Caco-2 (cell line): ENCODE data around the gene LRRC74A. TPM values are rescaled to one million over a fixed set of nuclear protein-coding genes. Genes with fewer than 3 reads are reported as not detected.

Source experiments
- BruUV-seq: library from RNA; stranded (reverse); fragments of 400-500 nt; replicated peaks from 2 replicates; lab custom pipeline; 2021; lab: Mats Ljungman, UMichigan
- CTCF ChIA-PET: fragments of 300-600 bp; sonication (Branson Sonifier 250); formaldehyde crosslinking; loops from one replicate; lab custom pipeline; 2022; ENCODE audit warnings: antibody characterized with exemption; lab: Charles Lee
- POLR2A ChIA-PET: fragments of 300-600 bp; sonication (Branson Sonifier 250); formaldehyde crosslinking; loops from one replicate; lab custom pipeline; 2022; ENCODE audit warnings: antibody characterized with exemption; lab: Charles Lee
- DNase-seq, 2 experiments: peaks; one replicate each; pipeline versions ENCODE4 v3.0.0 to v3.0.0-alpha.2; 2020 to 2022
- H3K27me3 ChIP-seq: replicated peaks from 2 replicates; pipeline ENCODE4 v1.6.0; 2011; ENCODE audit warnings: low read length; ENCODE audit not compliant: control insufficient read depth, insufficient read depth
- H3K36me3 ChIP-seq: 2 replicates; pipeline ENCODE4 v1.5.1; 2011; ENCODE audit warnings: low read length; ENCODE audit not compliant: control insufficient read depth, insufficient read depth
- H3K4me1 ChIP-seq: fragments of 250-450 bp; sonication (Bioruptor Pico); 2 replicates; pipeline ENCODE4 v1.5.1; 2020; ENCODE audit warnings: mild to moderate bottlenecking
- H3K4me3 ChIP-seq: 2 replicates; pipeline ENCODE4 v1.5.1; 2011; ENCODE audit warnings: low read depth, mild to moderate bottlenecking, control low read depth, low read length
- H3K9me3 ChIP-seq: fragments of 250-450 bp; sonication (Bioruptor Pico); 2 replicates; pipeline ENCODE4 v1.5.1; 2020; ENCODE audit warnings: mild to moderate bottlenecking, moderate library complexity
- H3K27ac Mint-ChIP-seq: one replicate; pipeline ENCODE4 v1.8.0; 2022; ENCODE audit warnings: mixed read lengths; ENCODE audit not compliant: unreplicated experiment
- H3K27me3 Mint-ChIP-seq: one replicate; pipeline ENCODE4 v1.8.0; 2022; ENCODE audit warnings: mixed read lengths; ENCODE audit not compliant: insufficient read depth, unreplicated experiment
- H3K36me3 Mint-ChIP-seq: one replicate; pipeline ENCODE4 v1.8.0; 2022; ENCODE audit warnings: mild to moderate bottlenecking, mixed read lengths; ENCODE audit not compliant: insufficient read depth, unreplicated experiment
- H3K4me1 Mint-ChIP-seq: one replicate; pipeline ENCODE4 v1.8.0; 2022; ENCODE audit warnings: low read depth, mixed read lengths; ENCODE audit not compliant: unreplicated experiment
- H3K4me3 Mint-ChIP-seq: one replicate; pipeline ENCODE4 v1.8.0; 2022; ENCODE audit warnings: mild to moderate bottlenecking, moderate library complexity, mixed read lengths; ENCODE audit not compliant: unreplicated experiment
- H3K9me3 Mint-ChIP-seq: one replicate; pipeline ENCODE4 v1.8.0; 2022; ENCODE audit warnings: mixed read lengths; ENCODE audit not compliant: unreplicated experiment
- intact Hi-C: fragments of 100-400 bp; cut with micrococcal nuclease; formaldehyde crosslinking; loops from one replicate; pipeline ENCODE4 v1.10.0; 2022; ENCODE audit not compliant: unreplicated experiment
- total RNA-seq: library from RNA; stranded (reverse); gene quantifications from 2 replicates; pipeline ENCODE4 v1.2.3, GENCODE V29; 2022
- TF ChIP-seq, protein P1 (sequence below), 2 experiments: fragments of 200-600 bp in 1 of 2; IDR thresholded peaks; 1 replicate in 1 of 2; 2 replicates in 1 of 2; pipeline versions ENCODE4 v1.5.1 to v1.8.0; 2011 to 2022; ENCODE audit warnings: antibody characterized with exemption in 1 of 2, control low read depth in 1 of 2, inconsistent platforms in 1 of 2, low read depth in 1 of 2, low read length in 1 of 2, mild to moderate bottlenecking in 1 of 2, moderate library complexity in 1 of 2; ENCODE audit not compliant: insufficient read depth in 1 of 2, severe bottlenecking in 1 of 2, unreplicated experiment in 1 of 2

The LRRC74A gene
- total RNA-seq, 1 experiment from 2014 or later = not detected

DNA sequence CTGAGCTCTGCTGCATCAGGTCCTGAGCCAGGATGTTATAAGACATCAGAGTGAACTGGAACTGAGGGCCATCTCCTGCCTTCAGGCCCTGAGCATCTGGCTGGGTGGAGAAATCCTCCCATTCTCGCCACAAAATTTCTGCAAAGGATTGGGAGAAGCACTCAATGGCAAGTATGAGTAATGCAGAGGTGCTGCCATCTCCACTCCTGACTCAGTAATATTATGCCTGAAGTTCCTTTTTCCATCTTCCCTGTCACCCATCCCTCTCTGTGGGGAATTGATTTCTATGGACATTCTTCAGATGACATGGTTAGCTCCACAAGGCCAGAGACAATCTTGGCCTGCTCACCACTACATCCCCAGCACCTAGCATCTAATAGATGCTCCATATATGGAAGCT is 18.2 kb upstream of the LRRC74A start:
- Mint-ChIP-seq H3K27me3 (no peaks in the 10 kb centered on the region), H3K36me3 (peaks cover 19% of the 10 kb centered on the region), H3K4me3 (no peak overlapping the region), H3K9me3 (no peaks in the 10 kb centered on the region), H3K27ac (no peak overlapping the region), H3K4me1 (peaks cover 8% of the 10 kb centered on the region)
- H3K36me3 ChIP-seq = peaks cover 6% of the 10 kb centered on the region
- peaks cover under 1% of the 10 kb centered on the region for H3K4me1 ChIP-seq
- ChIA-PET POLR2A (no interaction called here), CTCF (no interaction called here)
- H3K4me3 ChIP-seq = no peak overlapping the region
- H3K27me3 ChIP-seq = no peaks in the 10 kb centered on the region
- no peak for DNase-seq
- no peaks in the 10 kb centered on the region for H3K9me3 ChIP-seq
- intact Hi-C loops = no loop called here
- TF ChIP-seq, protein P1, sequence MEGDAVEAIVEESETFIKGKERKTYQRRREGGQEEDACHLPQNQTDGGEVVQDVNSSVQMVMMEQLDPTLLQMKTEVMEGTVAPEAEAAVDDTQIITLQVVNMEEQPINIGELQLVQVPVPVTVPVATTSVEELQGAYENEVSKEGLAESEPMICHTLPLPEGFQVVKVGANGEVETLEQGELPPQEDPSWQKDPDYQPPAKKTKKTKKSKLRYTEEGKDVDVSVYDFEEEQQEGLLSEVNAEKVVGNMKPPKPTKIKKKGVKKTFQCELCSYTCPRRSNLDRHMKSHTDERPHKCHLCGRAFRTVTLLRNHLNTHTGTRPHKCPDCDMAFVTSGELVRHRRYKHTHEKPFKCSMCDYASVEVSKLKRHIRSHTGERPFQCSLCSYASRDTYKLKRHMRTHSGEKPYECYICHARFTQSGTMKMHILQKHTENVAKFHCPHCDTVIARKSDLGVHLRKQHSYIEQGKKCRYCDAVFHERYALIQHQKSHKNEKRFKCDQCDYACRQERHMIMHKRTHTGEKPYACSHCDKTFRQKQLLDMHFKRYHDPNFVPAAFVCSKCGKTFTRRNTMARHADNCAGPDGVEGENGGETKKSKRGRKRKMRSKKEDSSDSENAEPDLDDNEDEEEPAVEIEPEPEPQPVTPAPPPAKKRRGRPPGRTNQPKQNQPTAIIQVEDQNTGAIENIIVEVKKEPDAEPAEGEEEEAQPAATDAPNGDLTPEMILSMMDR (IDR thresholded peaks at IDR 0.05; ENCODE audit: insufficient read depth in 1 of 2, low read depth in 1 of 2, low read length in 1 of 2, severe bottlenecking in 1 of 2, unreplicated experiment in 1 of 2) = no peak
- no TSS peak for BruUV-seq

DNA sequence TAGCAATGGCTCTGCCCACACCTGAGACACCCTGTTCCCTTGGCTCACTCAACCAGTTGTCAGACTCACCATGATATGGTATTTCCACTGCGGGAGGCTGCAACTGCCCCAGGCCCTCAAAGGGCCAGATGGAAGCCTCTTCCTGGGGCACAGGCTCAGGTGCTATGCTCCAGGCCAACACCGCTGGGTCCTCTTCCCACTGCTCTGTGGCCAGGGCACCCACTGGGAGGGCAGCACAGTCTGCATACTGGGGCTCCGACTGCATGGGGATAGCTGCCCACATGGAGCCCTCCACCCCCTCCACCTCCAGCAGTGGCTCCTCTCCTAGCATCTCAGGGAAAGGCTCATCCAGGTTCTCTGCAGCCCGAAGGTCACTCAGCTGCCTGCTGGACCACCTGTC is 17.2 kb upstream of the LRRC74A start:
- DNase-seq = no peak
- peaks cover 6% of the 10 kb centered on the region for H3K36me3 ChIP-seq
- Mint-ChIP-seq H3K27me3 (no peaks in the 10 kb centered on the region), H3K4me1 (peaks cover 8% of the 10 kb centered on the region), H3K4me3 (no peak overlapping the region), H3K27ac (no peak overlapping the region), H3K9me3 (no peaks in the 10 kb centered on the region), H3K36me3 (peaks cover 20% of the 10 kb centered on the region)
- peaks cover 5% of the 10 kb centered on the region for H3K4me1 ChIP-seq
- no peak overlapping the region for H3K4me3 ChIP-seq
- TF ChIP-seq, protein P1 (IDR thresholded peaks at IDR 0.05; ENCODE audit: insufficient read depth in 1 of 2, low read depth in 1 of 2, low read length in 1 of 2, severe bottlenecking in 1 of 2, unreplicated experiment in 1 of 2) = no peak
- POLR2A ChIA-PET = no interaction called here
- no peaks in the 10 kb centered on the region for H3K9me3 ChIP-seq
- BruUV-seq = no TSS peak
- intact Hi-C loops = no loop called here
- CTCF ChIA-PET = no interaction called here
- H3K27me3 ChIP-seq = no peaks in the 10 kb centered on the region

DNA sequence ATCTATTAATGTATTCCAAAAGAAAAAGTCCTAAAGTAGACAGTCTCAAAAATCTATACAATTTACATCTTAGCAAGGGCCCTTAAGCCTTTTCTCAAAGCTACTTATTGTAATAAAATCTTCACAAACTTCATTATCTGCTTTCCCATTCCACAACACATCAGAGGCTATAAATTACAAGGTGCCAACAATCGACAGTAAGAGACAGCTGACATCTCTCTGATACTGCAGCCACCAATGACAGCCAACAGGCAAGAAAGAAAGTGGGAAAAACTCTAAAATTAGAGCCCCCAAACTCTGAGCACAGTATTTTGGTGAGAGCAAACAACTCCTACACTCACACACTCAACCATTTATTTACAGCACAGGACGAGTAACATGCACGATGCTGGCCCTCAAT is 15.7 kb upstream of the LRRC74A start:
- H3K27ac Mint-ChIP-seq = peak overlapping the region; percentile 91
- Histone ChIP-seq H3K27me3 (no peaks in the 10 kb centered on the region), H3K4me1 (peaks cover 5% of the 10 kb centered on the region), H3K4me3 (no peak overlapping the region), H3K9me3 (no peaks in the 10 kb centered on the region), H3K36me3 (peaks cover 6% of the 10 kb centered on the region)
- no TSS peak for BruUV-seq
- H3K4me3 Mint-ChIP-seq = peak overlapping the region; percentile 94
- intact Hi-C loops = no loop called here
- peaks cover 8% of the 10 kb centered on the region for H3K4me1 Mint-ChIP-seq
- TF ChIP-seq, protein P1 (IDR thresholded peaks at IDR 0.05; ENCODE audit: insufficient read depth in 1 of 2, low read depth in 1 of 2, low read length in 1 of 2, severe bottlenecking in 1 of 2, unreplicated experiment in 1 of 2) = no peak
- no peak for DNase-seq
- ChIA-PET CTCF (interaction anchor here (0.9 to 1.9 kb wide), 5 partner anchors 26 to 100 kb away, joined by 3 to 9 read pairs (median 5); no protein-coding TSS in a partner anchor), POLR2A (no interaction called here)
- H3K27me3 Mint-ChIP-seq = no peaks in the 10 kb centered on the region
- H3K36me3 Mint-ChIP-seq = peaks cover 20% of the 10 kb centered on the region
- H3K9me3 Mint-ChIP-seq = no peaks in the 10 kb centered on the region
